HEK293 (cell line): ENCODE data around the gene CNDP2.

Source experiments
- CTCF ChIA-PET: fragments of 350-600 bp; formaldehyde crosslinking; extraction: SDS; loops from one replicate; lab custom pipeline; 2021; ENCODE audit warnings: antibody characterized with exemption; lab: Yijun Ruan, JAX
- POLR2A ChIA-PET: fragments of 300-600 bp; formaldehyde crosslinking; extraction: SDS; loops from one replicate; lab custom pipeline; 2020; ENCODE audit warnings: antibody characterized with exemption, inconsistent platforms; lab: Yijun Ruan, JAX
- H3K27ac ChIP-seq: fragments of 200-500 bp; sonication (Bioruptor generic); 2 replicates; pipeline ENCODE4 v1.5.1; 2014; ENCODE audit warnings: low read depth, low read length, control low read depth, inconsistent platforms; ENCODE audit errors: extremely low read depth
- H3K36me3 ChIP-seq, 2 experiments: fragments of 200-500 bp in 1 of 2; sonication (Bioruptor generic) in 1 of 2; 1 replicate in 1 of 2; 2 replicates in 1 of 2; pipeline ENCODE4 v1.5.1; 2014 to 2017; ENCODE audit warnings: inconsistent platforms in 2 of 2, low read length in 2 of 2; ENCODE audit not compliant: control insufficient read depth in 2 of 2, insufficient read depth in 1 of 2
- H3K4me1 ChIP-seq: fragments of 200-500 bp; sonication (Bioruptor generic); 2 replicates; pipeline ENCODE4 v1.5.1; 2014; ENCODE audit warnings: mild to moderate bottlenecking, low read length, inconsistent platforms; ENCODE audit not compliant: control insufficient read depth, insufficient read depth
- H3K4me3 ChIP-seq: 2 replicates; pipeline ENCODE4 v1.5.1; 2011; ENCODE audit warnings: low read depth, mild to moderate bottlenecking, control low read depth, low read length, moderate library complexity
- H3K9me3 ChIP-seq: fragments of 200-500 bp; sonication (Bioruptor generic); 2 replicates; pipeline ENCODE4 v1.5.1; 2014; ENCODE audit warnings: low read depth, low read length, inconsistent platforms; ENCODE audit not compliant: control insufficient read depth, insufficient read depth
- BCL11B ChIP-seq: fragments of 450-650 bp; formaldehyde crosslinking; IDR thresholded peaks from 2 replicates; pipeline ENCODE4 v1.5.1; 2016; ENCODE audit warnings: low read depth, missing biosample characterization, missing genetic modification characterization
- GFI1B ChIP-seq: fragments of 450-650 bp; formaldehyde crosslinking; IDR thresholded peaks from 2 replicates; pipeline ENCODE4 v1.5.1; 2016; ENCODE audit warnings: missing biosample characterization, missing genetic modification characterization
- GLI4 ChIP-seq: fragments of 450-650 bp; formaldehyde crosslinking; IDR thresholded peaks from 2 replicates; pipeline ENCODE4 v1.5.1; 2016; ENCODE audit warnings: missing biosample characterization, missing genetic modification characterization
- SP3 ChIP-seq: fragments of 450-650 bp; formaldehyde crosslinking; IDR thresholded peaks from 2 replicates; pipeline ENCODE4 v1.5.1; 2016; ENCODE audit warnings: missing biosample characterization, missing genetic modification characterization
- ZFP3 ChIP-seq: fragments of 450-650 bp; formaldehyde crosslinking; IDR thresholded peaks from 2 replicates; pipeline ENCODE4 v1.5.1; 2016; ENCODE audit warnings: low read depth, missing biosample characterization, missing genetic modification characterization
- ZFP37 ChIP-seq: fragments of 450-650 bp; formaldehyde crosslinking; IDR thresholded peaks from 2 replicates; pipeline ENCODE4 v1.5.1; 2016; ENCODE audit warnings: missing biosample characterization, missing genetic modification characterization
- ZNF112 ChIP-seq: fragments of 450-650 bp; formaldehyde crosslinking; IDR thresholded peaks from 2 replicates; pipeline ENCODE4 v1.5.0; 2017; ENCODE audit warnings: missing biosample characterization, missing genetic modification characterization
- ZNF155 ChIP-seq: fragments of 450-650 bp; formaldehyde crosslinking; IDR thresholded peaks from 2 replicates; pipeline ENCODE4 v1.5.1; 2016; ENCODE audit warnings: missing biosample characterization, missing genetic modification characterization
- ZNF169 ChIP-seq: fragments of 450-650 bp; formaldehyde crosslinking; IDR thresholded peaks from 2 replicates; pipeline ENCODE4 v1.5.1; 2016; ENCODE audit warnings: missing biosample characterization, missing genetic modification characterization
- ZNF473 ChIP-seq: fragments of 450-650 bp; formaldehyde crosslinking; IDR thresholded peaks from 2 replicates; pipeline ENCODE4 v1.5.1; 2017; ENCODE audit warnings: missing biosample characterization, missing genetic modification characterization
- ZNF560 ChIP-seq: fragments of 450-650 bp; formaldehyde crosslinking; IDR thresholded peaks from 2 replicates; pipeline ENCODE4 v1.5.1; 2017; ENCODE audit warnings: missing biosample characterization, missing genetic modification characterization, borderline replicate concordance
- TF ChIP-seq, protein P1 (sequence below): fragments of 450-650 bp; formaldehyde crosslinking; IDR thresholded peaks from 2 replicates; pipeline ENCODE4 v1.5.1; 2017; ENCODE audit warnings: missing biosample characterization, missing genetic modification characterization
- TF ChIP-seq, protein P2 (sequence below): fragments of 450-650 bp; formaldehyde crosslinking; conservative IDR thresholded peaks from 2 replicates; pipeline ENCODE4 v1.5.1; 2016; ENCODE audit warnings: low read depth, missing biosample characterization, missing genetic modification characterization
- TF ChIP-seq, protein P3 (sequence below): fragments of 450-650 bp; formaldehyde crosslinking; IDR thresholded peaks from 2 replicates; pipeline ENCODE4 v1.5.1; 2016; ENCODE audit warnings: missing biosample characterization, missing genetic modification characterization, low read depth
- TF ChIP-seq, protein P4 (sequence below): fragments of 450-650 bp; formaldehyde crosslinking; IDR thresholded peaks from 2 replicates; pipeline ENCODE4 v1.5.1; 2016; ENCODE audit warnings: missing biosample characterization, missing genetic modification characterization

The CNDP2 gene

DNA sequence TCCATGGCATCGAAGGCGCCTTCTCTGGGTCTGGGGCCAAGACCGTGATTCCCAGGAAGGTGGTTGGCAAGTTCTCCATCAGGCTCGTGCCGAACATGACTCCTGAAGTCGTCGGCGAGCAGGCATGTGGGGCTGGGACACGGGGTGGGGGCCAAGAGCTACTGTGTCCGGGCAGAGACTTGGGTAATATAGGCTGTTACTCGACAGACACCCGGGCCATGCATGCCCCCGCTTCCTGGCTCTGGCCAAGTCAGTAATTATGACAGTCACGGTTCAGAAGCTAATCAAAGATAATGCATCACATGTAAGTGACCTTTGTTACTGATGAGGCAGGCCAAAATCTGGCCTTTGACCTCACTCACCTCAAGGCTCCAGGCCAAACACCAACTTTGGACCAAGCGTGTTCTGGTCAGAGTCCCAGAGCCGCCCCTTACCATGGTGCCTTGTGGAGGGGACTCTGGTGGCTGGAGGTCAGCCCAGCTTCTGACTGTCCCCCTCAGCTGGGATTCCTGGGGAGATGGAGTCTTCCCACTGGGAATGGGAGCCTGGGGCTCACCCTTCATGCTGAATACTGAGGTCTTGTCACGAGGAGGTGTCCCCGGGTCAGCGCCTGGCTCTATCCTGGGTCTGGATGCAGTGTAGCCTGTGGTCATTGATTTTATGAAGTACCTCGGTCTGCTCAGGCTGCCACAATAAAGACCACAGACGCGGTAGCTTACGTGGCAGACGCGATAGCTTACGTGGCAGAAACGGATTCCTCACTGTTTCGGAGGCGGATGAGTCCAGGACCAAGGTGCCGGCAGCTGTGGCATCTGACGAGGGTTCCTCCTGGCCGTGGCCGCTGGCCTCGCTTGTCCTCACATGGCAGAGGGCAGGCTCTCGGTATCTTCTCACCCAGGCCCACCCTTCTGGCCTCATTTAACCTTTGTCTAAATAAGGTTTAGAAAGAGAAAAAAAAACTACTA is 20.4 kb downstream of the CNDP2 start (continued):
- TF ChIP-seq ZNF112 (tag by site-specific recombination) = no peak
- TF ChIP-seq ZFP3 = no peak
- TF ChIP-seq GFI1B (tag by site-specific recombination) = no peak

DNA sequence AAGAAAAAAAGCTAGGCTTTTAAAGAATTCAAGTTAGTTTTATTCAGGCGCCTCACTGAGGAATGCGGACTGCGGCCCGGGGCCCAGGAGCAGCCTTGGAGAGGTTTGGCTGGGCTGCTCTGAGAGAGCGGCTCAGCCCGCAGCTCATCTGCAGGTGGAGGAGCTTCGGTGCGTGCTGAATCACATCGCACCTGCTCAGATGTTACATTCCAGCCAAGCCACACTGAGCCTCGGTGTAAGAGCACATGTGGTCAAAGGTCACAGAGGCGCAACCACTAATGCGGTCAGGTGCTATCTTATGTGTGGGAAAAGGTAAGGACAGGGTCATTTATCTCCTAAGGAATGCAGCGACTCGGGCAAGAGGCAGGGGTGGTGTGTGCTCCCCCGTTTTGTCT is 21.1 kb downstream of the CNDP2 start:
- peaks cover 0 to 78% of the 10 kb centered on the region in 2 experiments; a peak in 2 of 3 replicates for H3K36me3 ChIP-seq
- POLR2A ChIA-PET = no interaction called here
- H3K4me1 ChIP-seq = no peaks in the 10 kb centered on the region
- H3K9me3 ChIP-seq = no peaks in the 10 kb centered on the region
- no peak overlapping the region for H3K27ac ChIP-seq
- CTCF ChIA-PET = interaction anchor here (1.2 kb wide), 1 partner anchor 34 kb away, joined by 4 read pairs; no protein-coding TSS in a partner anchor
- TF ChIP-seq, protein P1, sequence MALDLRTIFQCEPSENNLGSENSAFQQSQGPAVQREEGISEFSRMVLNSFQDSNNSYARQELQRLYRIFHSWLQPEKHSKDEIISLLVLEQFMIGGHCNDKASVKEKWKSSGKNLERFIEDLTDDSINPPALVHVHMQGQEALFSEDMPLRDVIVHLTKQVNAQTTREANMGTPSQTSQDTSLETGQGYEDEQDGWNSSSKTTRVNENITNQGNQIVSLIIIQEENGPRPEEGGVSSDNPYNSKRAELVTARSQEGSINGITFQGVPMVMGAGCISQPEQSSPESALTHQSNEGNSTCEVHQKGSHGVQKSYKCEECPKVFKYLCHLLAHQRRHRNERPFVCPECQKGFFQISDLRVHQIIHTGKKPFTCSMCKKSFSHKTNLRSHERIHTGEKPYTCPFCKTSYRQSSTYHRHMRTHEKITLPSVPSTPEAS = no peak
- TF ChIP-seq ZNF560 = no peak
- no peak for TF ChIP-seq GLI4 (tag by site-specific recombination)
- no peak for TF ChIP-seq ZNF155 (tag by site-specific recombination)
- TF ChIP-seq ZNF169 (tag by site-specific recombination) = no peak
- no peak for TF ChIP-seq ZFP37 (tag by site-specific recombination)
- TF ChIP-seq, protein P2, sequence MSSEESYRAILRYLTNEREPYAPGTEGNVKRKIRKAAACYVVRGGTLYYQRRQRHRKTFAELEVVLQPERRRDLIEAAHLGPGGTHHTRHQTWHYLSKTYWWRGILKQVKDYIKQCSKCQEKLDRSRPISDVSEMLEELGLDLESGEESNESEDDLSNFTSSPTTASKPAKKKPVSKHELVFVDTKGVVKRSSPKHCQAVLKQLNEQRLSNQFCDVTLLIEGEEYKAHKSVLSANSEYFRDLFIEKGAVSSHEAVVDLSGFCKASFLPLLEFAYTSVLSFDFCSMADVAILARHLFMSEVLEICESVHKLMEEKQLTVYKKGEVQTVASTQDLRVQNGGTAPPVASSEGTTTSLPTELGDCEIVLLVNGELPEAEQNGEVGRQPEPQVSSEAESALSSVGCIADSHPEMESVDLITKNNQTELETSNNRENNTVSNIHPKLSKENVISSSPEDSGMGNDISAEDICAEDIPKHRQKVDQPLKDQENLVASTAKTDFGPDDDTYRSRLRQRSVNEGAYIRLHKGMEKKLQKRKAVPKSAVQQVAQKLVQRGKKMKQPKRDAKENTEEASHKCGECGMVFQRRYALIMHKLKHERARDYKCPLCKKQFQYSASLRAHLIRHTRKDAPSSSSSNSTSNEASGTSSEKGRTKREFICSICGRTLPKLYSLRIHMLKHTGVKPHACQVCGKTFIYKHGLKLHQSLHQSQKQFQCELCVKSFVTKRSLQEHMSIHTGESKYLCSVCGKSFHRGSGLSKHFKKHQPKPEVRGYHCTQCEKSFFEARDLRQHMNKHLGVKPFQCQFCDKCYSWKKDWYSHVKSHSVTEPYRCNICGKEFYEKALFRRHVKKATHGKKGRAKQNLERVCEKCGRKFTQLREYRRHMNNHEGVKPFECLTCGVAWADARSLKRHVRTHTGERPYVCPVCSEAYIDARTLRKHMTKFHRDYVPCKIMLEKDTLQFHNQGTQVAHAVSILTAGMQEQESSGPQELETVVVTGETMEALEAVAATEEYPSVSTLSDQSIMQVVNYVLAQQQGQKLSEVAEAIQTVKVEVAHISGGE (tag by site-specific recombination) = no peak
- no peak for TF ChIP-seq SP3 (tag by site-specific recombination)
- TF ChIP-seq, protein P3, sequence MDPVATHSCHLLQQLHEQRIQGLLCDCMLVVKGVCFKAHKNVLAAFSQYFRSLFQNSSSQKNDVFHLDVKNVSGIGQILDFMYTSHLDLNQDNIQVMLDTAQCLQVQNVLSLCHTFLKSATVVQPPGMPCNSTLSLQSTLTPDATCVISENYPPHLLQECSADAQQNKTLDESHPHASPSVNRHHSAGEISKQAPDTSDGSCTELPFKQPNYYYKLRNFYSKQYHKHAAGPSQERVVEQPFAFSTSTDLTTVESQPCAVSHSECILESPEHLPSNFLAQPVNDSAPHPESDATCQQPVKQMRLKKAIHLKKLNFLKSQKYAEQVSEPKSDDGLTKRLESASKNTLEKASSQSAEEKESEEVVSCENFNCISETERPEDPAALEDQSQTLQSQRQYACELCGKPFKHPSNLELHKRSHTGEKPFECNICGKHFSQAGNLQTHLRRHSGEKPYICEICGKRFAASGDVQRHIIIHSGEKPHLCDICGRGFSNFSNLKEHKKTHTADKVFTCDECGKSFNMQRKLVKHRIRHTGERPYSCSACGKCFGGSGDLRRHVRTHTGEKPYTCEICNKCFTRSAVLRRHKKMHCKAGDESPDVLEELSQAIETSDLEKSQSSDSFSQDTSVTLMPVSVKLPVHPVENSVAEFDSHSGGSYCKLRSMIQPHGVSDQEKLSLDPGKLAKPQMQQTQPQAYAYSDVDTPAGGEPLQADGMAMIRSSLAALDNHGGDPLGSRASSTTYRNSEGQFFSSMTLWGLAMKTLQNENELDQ (tag by site-specific recombination) = no peak
- TF ChIP-seq ZNF473 (tag by site-specific recombination) = no peak
- TF ChIP-seq, protein P4, sequence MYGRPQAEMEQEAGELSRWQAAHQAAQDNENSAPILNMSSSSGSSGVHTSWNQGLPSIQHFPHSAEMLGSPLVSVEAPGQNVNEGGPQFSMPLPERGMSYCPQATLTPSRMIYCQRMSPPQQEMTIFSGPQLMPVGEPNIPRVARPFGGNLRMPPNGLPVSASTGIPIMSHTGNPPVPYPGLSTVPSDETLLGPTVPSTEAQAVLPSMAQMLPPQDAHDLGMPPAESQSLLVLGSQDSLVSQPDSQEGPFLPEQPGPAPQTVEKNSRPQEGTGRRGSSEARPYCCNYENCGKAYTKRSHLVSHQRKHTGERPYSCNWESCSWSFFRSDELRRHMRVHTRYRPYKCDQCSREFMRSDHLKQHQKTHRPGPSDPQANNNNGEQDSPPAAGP = no peak
- no peak for TF ChIP-seq BCL11B (tag by site-specific recombination)
- no peak overlapping the region for H3K4me3 ChIP-seq
